Measurements from ENCODE around the gene PDE4A.

PDE4A gene

DNA sequence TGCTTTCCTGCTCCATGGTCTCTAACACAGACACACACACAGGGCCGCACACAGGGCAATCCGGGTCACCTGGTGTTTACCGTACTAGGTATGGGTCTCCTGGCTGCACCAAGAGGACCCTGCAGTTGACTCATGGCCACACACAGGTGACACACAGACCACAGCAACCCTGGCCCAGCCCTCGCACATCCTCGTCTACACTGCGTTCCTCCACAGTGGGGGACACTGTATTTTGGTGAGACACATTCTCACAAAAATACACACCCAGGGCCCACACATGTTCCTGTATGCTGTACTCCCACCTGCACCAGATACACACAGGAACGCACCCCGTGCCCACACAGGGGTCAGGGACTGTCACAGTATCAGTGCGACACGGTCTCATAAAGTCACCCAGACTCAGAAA lies 12.8 kb downstream of the PDE4A start (continued):
- TF ChIP-seq, protein P1, sequence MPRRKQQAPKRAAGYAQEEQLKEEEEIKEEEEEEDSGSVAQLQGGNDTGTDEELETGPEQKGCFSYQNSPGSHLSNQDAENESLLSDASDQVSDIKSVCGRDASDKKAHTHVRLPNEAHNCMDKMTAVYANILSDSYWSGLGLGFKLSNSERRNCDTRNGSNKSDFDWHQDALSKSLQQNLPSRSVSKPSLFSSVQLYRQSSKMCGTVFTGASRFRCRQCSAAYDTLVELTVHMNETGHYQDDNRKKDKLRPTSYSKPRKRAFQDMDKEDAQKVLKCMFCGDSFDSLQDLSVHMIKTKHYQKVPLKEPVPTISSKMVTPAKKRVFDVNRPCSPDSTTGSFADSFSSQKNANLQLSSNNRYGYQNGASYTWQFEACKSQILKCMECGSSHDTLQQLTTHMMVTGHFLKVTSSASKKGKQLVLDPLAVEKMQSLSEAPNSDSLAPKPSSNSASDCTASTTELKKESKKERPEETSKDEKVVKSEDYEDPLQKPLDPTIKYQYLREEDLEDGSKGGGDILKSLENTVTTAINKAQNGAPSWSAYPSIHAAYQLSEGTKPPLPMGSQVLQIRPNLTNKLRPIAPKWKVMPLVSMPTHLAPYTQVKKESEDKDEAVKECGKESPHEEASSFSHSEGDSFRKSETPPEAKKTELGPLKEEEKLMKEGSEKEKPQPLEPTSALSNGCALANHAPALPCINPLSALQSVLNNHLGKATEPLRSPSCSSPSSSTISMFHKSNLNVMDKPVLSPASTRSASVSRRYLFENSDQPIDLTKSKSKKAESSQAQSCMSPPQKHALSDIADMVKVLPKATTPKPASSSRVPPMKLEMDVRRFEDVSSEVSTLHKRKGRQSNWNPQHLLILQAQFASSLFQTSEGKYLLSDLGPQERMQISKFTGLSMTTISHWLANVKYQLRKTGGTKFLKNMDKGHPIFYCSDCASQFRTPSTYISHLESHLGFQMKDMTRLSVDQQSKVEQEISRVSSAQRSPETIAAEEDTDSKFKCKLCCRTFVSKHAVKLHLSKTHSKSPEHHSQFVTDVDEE (CRISPR knock-in tag; IDR thresholded peaks at IDR 0.05): no peak
- TF ChIP-seq ARNTL (CRISPR knock-in tag; IDR thresholded peaks at IDR 0.05; ENCODE audit: borderline replicate concordance, low read depth): no peak
- TF ChIP-seq RARB (CRISPR knock-in tag; IDR thresholded peaks at IDR 0.05): no peak

DNA sequence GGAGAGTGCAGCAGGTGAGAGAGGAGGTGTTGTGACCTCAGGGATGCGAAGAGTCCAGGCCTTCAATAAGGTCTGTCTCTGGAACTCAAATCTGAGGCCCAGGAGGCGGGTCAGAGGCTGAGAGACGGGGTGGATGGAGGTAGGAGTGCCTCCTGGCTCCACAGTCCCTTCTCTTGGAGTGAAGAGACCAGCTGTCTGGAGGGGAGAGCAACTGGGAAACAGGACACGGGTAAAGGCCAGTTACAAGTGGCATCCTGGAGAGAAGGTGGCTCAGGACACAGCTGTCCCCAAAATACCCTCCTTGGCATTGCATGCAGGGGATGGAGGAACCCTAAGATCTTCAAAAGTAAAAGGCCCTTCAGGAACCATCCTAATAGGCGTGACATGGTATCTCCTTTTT lies 19.2 kb downstream of the PDE4A start:
- TF ChIP-seq ZC3H10 (CRISPR knock-in tag; IDR thresholded peaks at IDR 0.05) (no peak), ZNF565 (CRISPR knock-in tag; conservative IDR thresholded peaks at IDR 0.05; ENCODE audit: low read depth) (no peak), TOX (CRISPR knock-in tag; IDR thresholded peaks at IDR 0.05; ENCODE audit: borderline replicate concordance) (no peak), ISL1 (CRISPR knock-in tag; IDR thresholded peaks at IDR 0.05) (no peak), RARB (CRISPR knock-in tag; IDR thresholded peaks at IDR 0.05) (no peak), ZNF70 (CRISPR knock-in tag; IDR thresholded peaks at IDR 0.05) (no peak), ESRRG (CRISPR knock-in tag; IDR thresholded peaks at IDR 0.05) (no peak), ZFP3 (CRISPR knock-in tag; IDR thresholded peaks at IDR 0.05) (no peak), ARNTL (CRISPR knock-in tag; IDR thresholded peaks at IDR 0.05; ENCODE audit: borderline replicate concordance, low read depth) (no peak)
- TF ChIP-seq, protein P2, sequence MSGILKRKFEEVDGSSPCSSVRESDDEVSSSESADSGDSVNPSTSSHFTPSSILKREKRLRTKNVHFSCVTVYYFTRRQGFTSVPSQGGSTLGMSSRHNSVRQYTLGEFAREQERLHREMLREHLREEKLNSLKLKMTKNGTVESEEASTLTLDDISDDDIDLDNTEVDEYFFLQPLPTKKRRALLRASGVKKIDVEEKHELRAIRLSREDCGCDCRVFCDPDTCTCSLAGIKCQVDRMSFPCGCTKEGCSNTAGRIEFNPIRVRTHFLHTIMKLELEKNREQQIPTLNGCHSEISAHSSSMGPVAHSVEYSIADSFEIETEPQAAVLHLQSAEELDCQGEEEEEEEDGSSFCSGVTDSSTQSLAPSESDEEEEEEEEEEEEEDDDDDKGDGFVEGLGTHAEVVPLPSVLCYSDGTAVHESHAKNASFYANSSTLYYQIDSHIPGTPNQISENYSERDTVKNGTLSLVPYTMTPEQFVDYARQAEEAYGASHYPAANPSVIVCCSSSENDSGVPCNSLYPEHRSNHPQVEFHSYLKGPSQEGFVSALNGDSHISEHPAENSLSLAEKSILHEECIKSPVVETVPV (CRISPR knock-in tag; IDR thresholded peaks at IDR 0.05): no peak
- TF ChIP-seq, protein P1 (CRISPR knock-in tag; IDR thresholded peaks at IDR 0.05): no peak
- no peak for ATAC-seq

DNA sequence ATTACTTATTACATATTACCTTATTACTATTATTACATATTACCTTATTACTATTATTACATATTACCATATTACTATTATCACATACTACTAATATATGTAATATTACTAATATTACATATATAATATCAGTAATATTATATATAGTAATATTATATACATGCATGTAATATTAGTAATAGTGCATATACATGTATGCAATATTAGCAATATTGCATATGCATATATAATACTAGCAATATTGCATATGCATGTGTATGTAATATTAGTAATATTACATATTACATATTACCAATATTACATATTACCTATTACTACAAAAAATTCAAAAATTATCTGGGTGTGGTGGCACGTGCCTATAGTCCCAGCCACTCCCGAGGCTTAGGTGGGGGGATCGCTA lies 22.4 kb downstream of the PDE4A start:
- no peak for ATAC-seq
- no peak for TF ChIP-seq ZFP30 (CRISPR knock-in tag; IDR thresholded peaks at IDR 0.05)
- TF ChIP-seq, protein P3, sequence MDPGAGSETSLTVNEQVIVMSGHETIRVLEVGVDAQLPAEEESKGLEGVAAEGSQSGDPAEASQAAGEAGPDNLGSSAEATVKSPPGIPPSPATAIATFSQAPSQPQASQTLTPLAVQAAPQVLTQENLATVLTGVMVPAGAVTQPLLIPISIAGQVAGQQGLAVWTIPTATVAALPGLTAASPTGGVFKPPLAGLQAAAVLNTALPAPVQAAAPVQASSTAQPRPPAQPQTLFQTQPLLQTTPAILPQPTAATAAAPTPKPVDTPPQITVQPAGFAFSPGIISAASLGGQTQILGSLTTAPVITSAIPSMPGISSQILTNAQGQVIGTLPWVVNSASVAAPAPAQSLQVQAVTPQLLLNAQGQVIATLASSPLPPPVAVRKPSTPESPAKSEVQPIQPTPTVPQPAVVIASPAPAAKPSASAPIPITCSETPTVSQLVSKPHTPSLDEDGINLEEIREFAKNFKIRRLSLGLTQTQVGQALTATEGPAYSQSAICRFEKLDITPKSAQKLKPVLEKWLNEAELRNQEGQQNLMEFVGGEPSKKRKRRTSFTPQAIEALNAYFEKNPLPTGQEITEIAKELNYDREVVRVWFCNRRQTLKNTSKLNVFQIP (CRISPR knock-in tag; IDR thresholded peaks at IDR 0.05; ENCODE audit: borderline replicate concordance, low read depth): no peak
- no peak for TF ChIP-seq ZNF70 (CRISPR knock-in tag; IDR thresholded peaks at IDR 0.05)
- TF ChIP-seq RARB (CRISPR knock-in tag; IDR thresholded peaks at IDR 0.05): no peak
- TF ChIP-seq OSR1 (CRISPR knock-in tag; IDR thresholded peaks at IDR 0.05): no peak
- no peak for TF ChIP-seq PPARA (CRISPR knock-in tag; IDR thresholded peaks at IDR 0.05; ENCODE audit: borderline replicate concordance)

DNA sequence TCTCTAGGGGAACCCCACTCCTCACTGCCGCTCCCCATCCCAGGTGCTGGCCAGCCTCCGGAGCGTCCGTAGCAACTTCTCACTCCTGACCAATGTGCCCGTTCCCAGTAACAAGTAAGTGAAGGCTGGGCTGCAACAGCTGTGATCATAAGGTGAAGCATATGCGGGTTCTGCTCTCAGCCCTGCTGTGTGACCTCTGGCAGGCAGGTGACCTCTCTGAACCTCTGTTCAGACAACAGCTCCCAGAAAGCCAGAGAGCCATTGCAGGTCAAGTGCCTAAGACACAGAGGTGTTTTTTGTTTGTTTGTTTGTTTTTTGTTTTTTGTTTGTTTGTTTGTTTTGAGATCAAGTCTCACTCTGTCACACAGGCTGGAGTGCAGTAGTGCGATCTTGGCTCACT lies 28.7 kb downstream of the PDE4A start:
- ATAC-seq: no peak
- TF ChIP-seq TOX (CRISPR knock-in tag; IDR thresholded peaks at IDR 0.05; ENCODE audit: borderline replicate concordance) (no peak), ZNF8 (CRISPR knock-in tag; IDR thresholded peaks at IDR 0.05) (no peak), ZC3H10 (CRISPR knock-in tag; IDR thresholded peaks at IDR 0.05) (no peak), SNAI2 (CRISPR knock-in tag; IDR thresholded peaks at IDR 0.05) (no peak), OSR1 (CRISPR knock-in tag; IDR thresholded peaks at IDR 0.05) (no peak), TCF4 (CRISPR knock-in tag; IDR thresholded peaks at IDR 0.05; ENCODE audit: borderline replicate concordance) (no peak), ARNTL (CRISPR knock-in tag; IDR thresholded peaks at IDR 0.05; ENCODE audit: borderline replicate concordance, low read depth) (no peak), CSDC2 (CRISPR knock-in tag; IDR thresholded peaks at IDR 0.05) (no peak), RARB (CRISPR knock-in tag; IDR thresholded peaks at IDR 0.05) (no peak), BACH2 (CRISPR knock-in tag; IDR thresholded peaks at IDR 0.05; ENCODE audit: borderline replicate concordance) (no peak), PPARA (CRISPR knock-in tag; IDR thresholded peaks at IDR 0.05; ENCODE audit: borderline replicate concordance) (no peak), ESRRG (CRISPR knock-in tag; IDR thresholded peaks at IDR 0.05) (no peak), ZNF70 (CRISPR knock-in tag; IDR thresholded peaks at IDR 0.05) (no peak), ZFP30 (CRISPR knock-in tag; IDR thresholded peaks at IDR 0.05) (no peak), ISL1 (CRISPR knock-in tag; IDR thresholded peaks at IDR 0.05) (no peak), ZFP3 (CRISPR knock-in tag; IDR thresholded peaks at IDR 0.05) (no peak)
- TF ChIP-seq, protein P4, sequence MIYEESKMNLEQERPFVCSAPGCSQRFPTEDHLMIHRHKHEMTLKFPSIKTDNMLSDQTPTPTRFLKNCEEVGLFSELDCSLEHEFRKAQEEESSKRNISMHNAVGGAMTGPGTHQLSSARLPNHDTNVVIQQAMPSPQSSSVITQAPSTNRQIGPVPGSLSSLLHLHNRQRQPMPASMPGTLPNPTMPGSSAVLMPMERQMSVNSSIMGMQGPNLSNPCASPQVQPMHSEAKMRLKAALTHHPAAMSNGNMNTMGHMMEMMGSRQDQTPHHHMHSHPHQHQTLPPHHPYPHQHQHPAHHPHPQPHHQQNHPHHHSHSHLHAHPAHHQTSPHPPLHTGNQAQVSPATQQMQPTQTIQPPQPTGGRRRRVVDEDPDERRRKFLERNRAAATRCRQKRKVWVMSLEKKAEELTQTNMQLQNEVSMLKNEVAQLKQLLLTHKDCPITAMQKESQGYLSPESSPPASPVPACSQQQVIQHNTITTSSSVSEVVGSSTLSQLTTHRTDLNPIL (CRISPR knock-in tag; IDR thresholded peaks at IDR 0.05; ENCODE audit: low read depth): no peak
- TF ChIP-seq, protein P2 (CRISPR knock-in tag; IDR thresholded peaks at IDR 0.05): no peak
- TF ChIP-seq, protein P5, sequence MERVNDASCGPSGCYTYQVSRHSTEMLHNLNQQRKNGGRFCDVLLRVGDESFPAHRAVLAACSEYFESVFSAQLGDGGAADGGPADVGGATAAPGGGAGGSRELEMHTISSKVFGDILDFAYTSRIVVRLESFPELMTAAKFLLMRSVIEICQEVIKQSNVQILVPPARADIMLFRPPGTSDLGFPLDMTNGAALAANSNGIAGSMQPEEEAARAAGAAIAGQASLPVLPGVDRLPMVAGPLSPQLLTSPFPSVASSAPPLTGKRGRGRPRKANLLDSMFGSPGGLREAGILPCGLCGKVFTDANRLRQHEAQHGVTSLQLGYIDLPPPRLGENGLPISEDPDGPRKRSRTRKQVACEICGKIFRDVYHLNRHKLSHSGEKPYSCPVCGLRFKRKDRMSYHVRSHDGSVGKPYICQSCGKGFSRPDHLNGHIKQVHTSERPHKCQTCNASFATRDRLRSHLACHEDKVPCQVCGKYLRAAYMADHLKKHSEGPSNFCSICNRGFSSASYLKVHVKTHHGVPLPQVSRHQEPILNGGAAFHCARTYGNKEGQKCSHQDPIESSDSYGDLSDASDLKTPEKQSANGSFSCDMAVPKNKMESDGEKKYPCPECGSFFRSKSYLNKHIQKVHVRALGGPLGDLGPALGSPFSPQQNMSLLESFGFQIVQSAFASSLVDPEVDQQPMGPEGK (CRISPR knock-in tag; IDR thresholded peaks at IDR 0.05; ENCODE audit: borderline replicate concordance): no peak
